IMR-90 (cell line): ENCODE results near the gene SIPA1L3. TPM values are rescaled to one million over a fixed set of nuclear protein-coding genes. Genes with fewer than 3 reads are reported as not detected.
"Not testable (repeated sequence)": the region's sequence is repeated elsewhere in the genome, so short reads cannot be mapped to it uniquely, and the experiment has no call there.

Experiments used
- ATAC-seq: fragments of 200-7000 bp; cut with Tn5 transposase; 2 replicates; pipeline ENCODE4 v1.9.1; 2020; ENCODE audit warnings: low read depth, mild to moderate bottlenecking, moderate library complexity
- BruUV-seq: library from RNA; stranded (reverse); fragments of 400-500 nt; replicated peaks from 2 replicates; lab custom pipeline; 2021; lab: Mats Ljungman, UMichigan
- CTCF ChIA-PET: fragments of 300-600 bp; formaldehyde crosslinking; extraction: SDS; loops from one replicate; lab custom pipeline; 2021; ENCODE audit warnings: antibody characterized with exemption; lab: Yijun Ruan, JAX
- POLR2A ChIA-PET: fragments of 300-600 bp; sonication (Branson Sonifier 250); formaldehyde crosslinking; loops from one replicate; lab custom pipeline; 2022; ENCODE audit warnings: antibody characterized with exemption; ENCODE audit not compliant: unreplicated experiment; lab: Charles Lee
- DNase-seq: peaks from one replicate; pipeline ENCODE4 v3.0.0; 2013
- H2AFZ ChIP-seq: replicated peaks from 2 replicates; pipeline ENCODE3; 2013; ENCODE audit warnings: low read length, mild to moderate bottlenecking; ENCODE audit not compliant: poor library complexity
- H2AK5ac ChIP-seq: 2 replicates; pipeline ENCODE4 v1.6.1; 2013; ENCODE audit warnings: low read depth, low read length, inconsistent platforms
- H2AK9ac ChIP-seq: replicated peaks from 2 replicates; pipeline ENCODE3; 2013; ENCODE audit warnings: mild to moderate bottlenecking, low read depth, low read length, moderate library complexity; ENCODE audit not compliant: poor library complexity
- H2BK120ac ChIP-seq: 2 replicates; pipeline ENCODE4 v1.6.1; 2013; ENCODE audit warnings: low read depth, low read length, inconsistent platforms
- H2BK15ac ChIP-seq: 3 replicates; pipeline ENCODE4 v1.6.1; 2013; ENCODE audit warnings: low read depth, low read length, inconsistent platforms
- H2BK20ac ChIP-seq: 2 replicates; pipeline ENCODE4 v1.6.1; 2013; ENCODE audit warnings: low read depth, mild to moderate bottlenecking, inconsistent platforms, low read length, moderate library complexity
- H2BK5ac ChIP-seq: 2 replicates; pipeline ENCODE4 v1.6.1; 2013; ENCODE audit warnings: mild to moderate bottlenecking, low read depth, low read length, inconsistent platforms; ENCODE audit not compliant: poor library complexity, severe bottlenecking
- H3K14ac ChIP-seq: replicated peaks from 2 replicates; pipeline ENCODE4 v1.6.1; 2013; ENCODE audit warnings: low read depth, low read length, inconsistent platforms
- H3K18ac ChIP-seq: 2 replicates; pipeline ENCODE4 v1.6.1; 2013; ENCODE audit warnings: low read depth, low read length, control low read depth
- H3K23ac ChIP-seq: 2 replicates; pipeline ENCODE4 v1.6.1; 2013; ENCODE audit warnings: low read depth, low read length, inconsistent platforms
- H3K27ac ChIP-seq: 2 replicates; pipeline ENCODE4 v1.5.1; 2013; ENCODE audit warnings: mild to moderate bottlenecking, control low read depth, low read length; ENCODE audit not compliant: insufficient read depth
- H3K27me3 ChIP-seq: 2 replicates; pipeline ENCODE4 v1.6.1; 2013; ENCODE audit warnings: low read length; ENCODE audit not compliant: control insufficient read depth, insufficient read depth
- H3K36me3 ChIP-seq: 2 replicates; pipeline ENCODE4 v1.6.1; 2013; ENCODE audit warnings: low read length, mixed read lengths; ENCODE audit not compliant: control insufficient read depth, insufficient read depth
- H3K4ac ChIP-seq: 2 replicates; pipeline ENCODE4 v1.6.1; 2013; ENCODE audit warnings: low read depth, low read length, inconsistent platforms
- H3K4me1 ChIP-seq: 2 replicates; pipeline ENCODE4 v1.6.1; 2013; ENCODE audit warnings: low read length, mixed read lengths; ENCODE audit not compliant: control insufficient read depth, insufficient read depth
- H3K4me2 ChIP-seq: 2 replicates; pipeline ENCODE4 v1.6.1; 2013; ENCODE audit warnings: low read depth, mild to moderate bottlenecking, control low read depth, low read length, moderate library complexity
- H3K4me3 ChIP-seq: 2 replicates; pipeline ENCODE4 v1.5.1; 2013; ENCODE audit warnings: low read depth, mild to moderate bottlenecking, control low read depth, low read length, moderate library complexity; ENCODE audit not compliant: insufficient read depth
- H3K56ac ChIP-seq: 2 replicates; pipeline ENCODE4 v1.6.1; 2013; ENCODE audit warnings: low read length, inconsistent platforms; ENCODE audit not compliant: insufficient read depth; ENCODE audit errors: extremely low read depth
- H3K79me1 ChIP-seq, 2 experiments: 2 replicates each; pipeline ENCODE4 v1.6.1; 2013; ENCODE audit warnings: low read length in 2 of 2, inconsistent platforms in 1 of 2, low read depth in 1 of 2
- H3K9ac ChIP-seq: 2 replicates; pipeline ENCODE4 v1.6.1; 2013; ENCODE audit warnings: low read depth, low read length, control low read depth
- H3K9me1 ChIP-seq: 2 replicates; pipeline ENCODE4 v1.6.1; 2013; ENCODE audit warnings: low read length, inconsistent platforms; ENCODE audit not compliant: insufficient read depth
- H3K9me3 ChIP-seq: 2 replicates; pipeline ENCODE4 v1.6.1; 2013; ENCODE audit warnings: low read length; ENCODE audit not compliant: control insufficient read depth, insufficient read depth
- H4K20me1 ChIP-seq: 2 replicates; pipeline ENCODE4 v1.6.1; 2013; ENCODE audit warnings: low read length, inconsistent platforms; ENCODE audit not compliant: insufficient read depth
- H4K5ac ChIP-seq: 2 replicates; pipeline ENCODE4 v1.6.1; 2013; ENCODE audit warnings: mild to moderate bottlenecking, low read depth, low read length, control low read depth
- H4K8ac ChIP-seq, 2 experiments: 2 replicates each; pipeline ENCODE4 v1.6.1; 2013; ENCODE audit warnings: low read depth in 2 of 2, low read length in 2 of 2, control low read depth in 1 of 2, inconsistent platforms in 1 of 2
- H4K91ac ChIP-seq: 2 replicates; pipeline ENCODE4 v1.6.1; 2013; ENCODE audit warnings: low read depth, low read length, inconsistent platforms; ENCODE audit not compliant: insufficient read depth
- WGBS, 2 experiments: methylation state at CpG; one replicate each; pipeline versions ENCODE4 v1.1.5 to v1.1.7; 2013; ENCODE audit warnings: missing lambda C conversion rate in 2 of 2; ENCODE audit not compliant: insufficient read length in 1 of 2; ENCODE audit errors: extremely low coverage in 2 of 2; 5-methylcytosine and 5-hydroxymethylcytosine counted together
- dilution Hi-C: fragments of 300-500 bp; cut with HindIII; formaldehyde crosslinking; loops from one replicate; pipeline ENCODE4 v1.14.3; 2018; ENCODE audit warnings: low sequenced_read_pairs; ENCODE audit not compliant: unreplicated experiment
- in situ Hi-C: fragments of 300-500 bp; cut with MboI; formaldehyde crosslinking; loops from 3 replicates; pipeline ENCODE4 v1.14.3; 2019; ENCODE audit warnings: low sequenced_read_pairs, inconsistent platforms, mixed read lengths
- intact Hi-C: fragments of 100-400 bp; cut with micrococcal nuclease; formaldehyde crosslinking; loops from 2 replicates; pipeline ENCODE4 v1.10.0; 2022
- polyA plus RNA-seq, 3 experiments: library from polyadenylated mRNA; depleted of rRNA; stranded (reverse); fragments of >200 nt; gene quantifications; 2 replicates each; pipeline ENCODE4 v1.2.3, GENCODE V29; 2012; ENCODE audit warnings: low replicate concordance in 1 of 3
- total RNA-seq: library from RNA; depleted of rRNA; stranded (reverse); fragments of >200 nt; gene quantifications from 2 replicates; pipeline ENCODE4 v1.2.3, GENCODE V29; 2012

Gene SIPA1L3
- total and polyA plus RNA-seq, 2 of the 4 experiments (the other 2 are of a cell fraction) = 4.1 to 9.4 TPM

- DNase-seq, ATAC-seq, in situ Hi-C loops, H2BK20ac ChIP-seq, H4K8ac ChIP-seq, H3K4ac ChIP-seq, H3K9me3 ChIP-seq, H2BK120ac ChIP-seq, H3K18ac ChIP-seq, H3K14ac ChIP-seq, H2AFZ ChIP-seq, H3K23ac ChIP-seq, H3K4me2 ChIP-seq, H3K27me3 ChIP-seq, dilution Hi-C loops, H2BK5ac ChIP-seq, H4K91ac ChIP-seq, H3K9me1 ChIP-seq, intact Hi-C loops, H2AK5ac ChIP-seq, H3K56ac ChIP-seq, H2BK15ac ChIP-seq, H3K4me3 ChIP-seq, H3K36me3 ChIP-seq, POLR2A ChIA-PET, H2AK9ac ChIP-seq, H3K4me1 ChIP-seq, H4K5ac ChIP-seq, CTCF ChIA-PET, H3K27ac ChIP-seq, H3K9ac ChIP-seq, BruUV-seq: not testable (repeated sequence)
- no CpG with 5 or more reads among the region's 8 CpGs for WGBS, 2 experiments
- Histone ChIP-seq H3K79me1 (peaks cover 17 to 76% of the 10 kb centered on the region in 2 experiments), H4K20me1 (peaks cover 31% of the 10 kb centered on the region)
Observed at GRCh38 chr19:37924573-37924972, 17.6 kb downstream of the SIPA1L3 start.
